Activated naive CD8-positive, alpha-beta T cell treated with anti-CD3 and anti-CD28 coated beads, Interleukin-2, amount 10 ng/mL, durations not matched to agents 7 days and 5 days (primary cell): ENCODE results near the gene AKAP8L. TPM values are rescaled to one million over a fixed set of nuclear protein-coding genes. Genes with fewer than 3 reads are reported as not detected.

Experiments used
- microRNA-seq: library from miRNA; unstranded; fragments of <30 nt; microRNA quantifications from one replicate; pipeline ENCODE4 v1.2.0, GENCODE V29; 2022
- total RNA-seq, 2 experiments: library from RNA; stranded (reverse); gene quantifications; one replicate each; pipeline ENCODE4 v1.2.3, GENCODE V29; 2021

Gene AKAP8L
- total RNA-seq, 2 experiments from 2014 or later = 146 to 149 TPM

Small RNA genes within 50 kb of the gene (microRNA-seq; reads per million reads assigned to microRNA genes)
- gene MIR1470 = not detected

Other genes starting within 250 kb of the AKAP8L start
- gene NOTCH3, start 218.0 kb downstream of the AKAP8L start, total RNA-seq = under 1 TPM; 0.22 to 0.31 TPM
- not detected for gene EPHX3, start 186.5 kb downstream of the AKAP8L start, total RNA-seq
- gene BRD4, start 86.4 kb downstream of the AKAP8L start, total RNA-seq = 100 to 1,000 TPM; 132 to 134 TPM
- gene AKAP8, start 39.2 kb downstream of the AKAP8L start, total RNA-seq = 10 to 100 TPM; 57.4 to 59.1 TPM
- 10 to 100 TPM; 28.4 to 29.3 TPM for gene WIZ, start 31.0 kb upstream of the AKAP8L start, total RNA-seq
- gene RASAL3, start 45.6 kb upstream of the AKAP8L start, total RNA-seq = 100 to 1,000 TPM; 168 to 172 TPM
- under 1 TPM; 0.19 to 0.40 TPM for gene PGLYRP2, start 60.5 kb upstream of the AKAP8L start, total RNA-seq
- gene CYP4F22, start 89.5 kb upstream of the AKAP8L start, total RNA-seq = 1 to 10 TPM; 3.2 to 3.4 TPM
- not detected for gene CYP4F8, start 196.2 kb upstream of the AKAP8L start, total RNA-seq
- not detected for gene CYP4F3, start 221.9 kb upstream of the AKAP8L start, total RNA-seq